ES-I3 (cell line): ENCODE results near the gene NUP50.

ENCODE experiments used
- H3K36me3 ChIP-seq: 2 replicates; pipeline ENCODE4 v1.6.1; 2013; ENCODE audit warnings: mild to moderate bottlenecking, low read length, control low read depth, moderate library complexity; ENCODE audit not compliant: insufficient read depth
- H3K4me1 ChIP-seq: 2 replicates; pipeline ENCODE4 v1.6.1; 2013; ENCODE audit warnings: mild to moderate bottlenecking, control low read depth, low read length; ENCODE audit not compliant: insufficient read depth
- H3K9ac ChIP-seq: 2 replicates; pipeline ENCODE4 v1.6.1; 2013; ENCODE audit warnings: low read depth, mild to moderate bottlenecking, low read length, moderate library complexity
- H3K9me3 ChIP-seq: 2 replicates; pipeline ENCODE4 v1.6.1; 2013; ENCODE audit warnings: mild to moderate bottlenecking, low read length, moderate library complexity; ENCODE audit not compliant: control insufficient read depth, insufficient read depth

The NUP50 gene, protein sequence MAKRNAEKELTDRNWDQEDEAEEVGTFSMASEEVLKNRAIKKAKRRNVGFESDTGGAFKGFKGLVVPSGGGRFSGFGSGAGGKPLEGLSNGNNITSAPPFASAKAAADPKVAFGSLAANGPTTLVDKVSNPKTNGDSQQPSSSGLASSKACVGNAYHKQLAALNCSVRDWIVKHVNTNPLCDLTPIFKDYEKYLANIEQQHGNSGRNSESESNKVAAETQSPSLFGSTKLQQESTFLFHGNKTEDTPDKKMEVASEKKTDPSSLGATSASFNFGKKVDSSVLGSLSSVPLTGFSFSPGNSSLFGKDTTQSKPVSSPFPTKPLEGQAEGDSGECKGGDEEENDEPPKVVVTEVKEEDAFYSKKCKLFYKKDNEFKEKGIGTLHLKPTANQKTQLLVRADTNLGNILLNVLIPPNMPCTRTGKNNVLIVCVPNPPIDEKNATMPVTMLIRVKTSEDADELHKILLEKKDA

DNA sequence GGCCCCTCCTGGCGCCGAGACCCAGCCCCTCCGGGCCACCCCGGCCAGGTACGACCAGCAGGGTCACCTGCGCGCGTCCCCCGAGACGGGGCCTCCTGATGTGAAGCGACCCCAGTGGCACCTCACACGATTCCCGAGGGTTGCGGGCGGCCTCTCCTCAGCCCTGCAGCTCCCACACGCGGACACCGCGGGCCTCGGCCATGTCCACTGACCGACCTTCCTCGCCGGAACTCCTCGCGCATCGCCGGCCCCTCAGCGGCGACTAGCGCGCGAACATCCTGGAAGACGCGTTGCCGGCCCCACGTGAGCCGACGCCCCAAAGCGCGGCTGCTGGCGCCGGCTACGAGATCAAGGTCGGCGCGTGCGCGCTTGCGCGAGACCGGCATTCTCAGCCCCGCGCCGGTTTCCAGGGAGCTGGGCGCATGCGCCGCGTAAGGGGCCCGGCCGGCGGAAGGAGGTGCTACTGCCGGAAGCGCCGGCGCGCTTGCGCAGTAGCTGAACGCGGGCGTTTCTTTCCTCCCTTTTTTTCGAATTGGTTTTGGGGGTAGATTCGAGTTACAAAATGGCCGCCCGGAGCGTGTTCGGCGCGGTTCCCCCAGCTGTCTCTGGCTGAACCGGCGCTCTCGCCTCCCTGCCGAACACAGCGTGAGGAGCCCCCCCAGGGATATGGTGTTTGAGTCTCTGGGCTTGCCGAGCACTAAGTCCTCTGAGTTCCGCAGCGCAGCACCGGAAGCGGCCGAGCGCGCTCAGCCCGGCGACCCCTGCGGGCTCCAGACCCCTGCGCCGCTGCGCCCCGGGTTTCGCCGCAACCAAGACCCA, at the start of gene NUP50:
Gene NUP50, plus strand, starts transcription at position 475 of the 819 bp plus-strand sequence. CDS start 4,253 bp downstream, outside the sequence.
- Histone ChIP-seq H3K36me3 (peaks cover 20% of the 10 kb centered on the region), H3K9ac (peak within 1 kb of the TSS; percentile 92), H3K9me3 (no peaks in the 10 kb centered on the region), H3K4me1 (peaks cover 27% of the 10 kb centered on the region)

DNA sequence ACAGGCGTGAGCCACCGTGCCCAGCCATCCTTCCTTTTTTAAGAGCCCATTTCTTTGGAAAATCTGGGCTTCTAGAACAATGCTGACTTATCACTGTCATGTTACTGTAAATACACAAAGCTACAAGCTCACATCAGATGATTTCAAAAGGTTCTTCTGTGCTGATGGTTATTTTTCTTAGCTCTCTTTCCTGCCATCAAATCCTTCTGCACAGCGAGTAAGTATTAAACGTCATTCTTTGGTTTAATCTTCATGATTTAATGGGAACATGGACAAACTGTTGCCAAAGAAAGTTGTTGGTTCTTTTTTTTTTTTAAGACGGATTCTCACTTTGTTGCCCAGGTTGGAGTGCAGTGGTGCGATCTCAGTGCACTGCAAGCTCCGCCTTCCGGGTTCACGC, 43.3 kb upstream of the NUP50 start:
- Histone ChIP-seq H3K9ac (no peak overlapping the region), H3K4me1 (peaks cover 5% of the 10 kb centered on the region; the same call in 1 of the 2 replicates), H3K9me3 (no peaks in the 10 kb centered on the region), H3K36me3 (no peaks in the 10 kb centered on the region)

DNA sequence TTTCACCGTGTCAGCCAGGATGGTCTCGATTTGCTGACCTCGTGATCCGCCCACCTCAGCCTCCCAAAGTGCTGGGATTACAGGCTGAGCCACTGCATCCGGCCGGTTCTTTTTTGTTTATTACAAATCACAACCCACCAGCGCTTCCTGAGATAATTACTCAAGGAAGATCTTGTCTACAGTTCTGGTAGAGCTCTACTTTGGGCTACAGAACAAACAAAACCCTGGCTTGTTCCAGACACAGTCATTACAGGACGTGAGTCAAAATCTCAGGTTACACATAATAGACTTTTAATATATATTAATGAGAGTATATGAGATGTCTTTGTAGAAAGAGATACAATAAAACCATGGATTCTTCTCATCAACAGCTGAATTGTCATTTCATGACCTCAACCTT, 42.8 kb upstream of the NUP50 start:
- Histone ChIP-seq H3K9me3 (no peaks in the 10 kb centered on the region), H3K4me1 (peaks cover 5% of the 10 kb centered on the region; the same call in 1 of the 2 replicates), H3K36me3 (no peaks in the 10 kb centered on the region), H3K9ac (no peak overlapping the region)

DNA sequence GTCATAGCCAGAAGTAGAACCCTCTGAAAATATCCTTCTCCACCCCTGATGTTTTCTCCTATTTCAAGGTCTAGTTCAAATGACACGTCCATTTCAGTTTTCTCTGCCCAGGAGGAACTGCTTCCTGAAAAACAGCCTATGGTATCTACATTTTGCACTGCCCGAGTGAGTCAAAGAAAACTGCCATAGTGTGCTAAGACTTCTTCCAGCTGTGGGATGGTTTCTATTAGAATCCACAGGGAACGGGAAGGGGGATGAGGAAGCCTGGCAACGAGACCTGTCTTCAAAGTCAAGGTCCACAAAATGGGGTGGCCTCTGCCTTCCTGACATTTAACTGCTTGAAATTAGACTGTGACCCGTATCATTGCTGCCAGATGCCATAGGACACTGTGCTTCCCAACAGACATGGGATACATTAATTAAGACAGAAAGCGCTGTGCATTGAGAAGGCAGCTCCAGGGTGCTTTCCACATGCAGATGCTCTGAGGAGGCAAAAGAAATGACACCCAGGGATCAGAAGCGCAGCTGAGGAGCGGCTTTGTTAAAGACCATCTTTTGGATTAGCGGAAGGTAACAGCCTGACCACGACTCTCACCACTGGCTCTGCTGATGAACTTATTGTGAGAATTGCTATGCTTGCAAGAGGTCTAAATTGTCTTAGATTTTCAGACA, 39.4 kb upstream of the NUP50 start:
- no peaks in the 10 kb centered on the region for H3K36me3 ChIP-seq
- no peak overlapping the region for H3K9ac ChIP-seq
- H3K9me3 ChIP-seq, result no peaks in the 10 kb centered on the region
- peaks cover 5% of the 10 kb centered on the region; the same call in 1 of the 2 replicates for H3K4me1 ChIP-seq

DNA sequence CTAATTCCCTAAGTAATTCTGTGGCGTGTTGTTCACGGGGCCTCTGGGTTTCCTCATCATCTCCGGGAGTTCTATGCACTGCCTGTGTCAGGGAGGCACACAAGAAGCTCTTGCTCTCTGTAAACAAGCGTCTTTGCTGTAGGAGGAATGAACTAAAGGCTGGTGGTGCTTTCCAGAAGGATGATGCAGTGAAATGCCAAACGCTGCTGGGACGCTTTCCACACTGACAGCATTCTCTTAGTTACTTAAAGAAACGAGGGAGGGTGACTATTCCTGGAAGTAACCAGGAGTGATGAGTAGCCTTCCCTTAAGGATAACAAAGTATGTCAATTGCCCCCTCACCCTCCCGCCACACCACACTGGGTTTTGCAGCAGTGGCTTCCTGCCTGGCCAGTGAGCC, 38.5 kb upstream of the NUP50 start:
- peaks cover 5% of the 10 kb centered on the region; the same call in 1 of the 2 replicates for H3K4me1 ChIP-seq
- no peaks in the 10 kb centered on the region for H3K36me3 ChIP-seq
- no peak overlapping the region for H3K9ac ChIP-seq
- H3K9me3 ChIP-seq, result no peaks in the 10 kb centered on the region

DNA sequence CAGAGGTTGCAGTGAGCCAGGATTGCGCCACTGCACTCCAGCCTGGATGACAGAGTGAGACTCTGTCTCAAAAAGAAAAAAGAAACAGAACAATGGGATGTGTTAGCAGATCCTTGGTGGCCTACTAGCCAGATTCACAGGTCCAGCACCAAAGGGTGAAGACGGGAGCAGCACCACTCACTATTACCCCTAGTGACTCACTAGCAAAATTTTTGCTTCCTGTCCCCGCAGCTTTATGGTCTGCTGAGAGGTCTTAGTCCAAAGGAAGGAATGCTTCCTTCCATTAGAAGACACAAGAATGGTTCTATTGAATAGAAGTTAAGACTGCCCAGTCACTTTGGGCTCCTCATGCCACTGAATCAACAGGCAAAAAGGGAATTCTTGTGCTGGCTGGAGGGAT, 35.9 kb upstream of the NUP50 start:
- Histone ChIP-seq H3K36me3 (0 out of 2 replicates have a peak, but pooled peaks cover 8% of the 10 kb centered on the region), H3K4me1 (peaks cover 5% of the 10 kb centered on the region; the same call in 1 of the 2 replicates), H3K9me3 (no peaks in the 10 kb centered on the region), H3K9ac (no peak overlapping the region)

DNA sequence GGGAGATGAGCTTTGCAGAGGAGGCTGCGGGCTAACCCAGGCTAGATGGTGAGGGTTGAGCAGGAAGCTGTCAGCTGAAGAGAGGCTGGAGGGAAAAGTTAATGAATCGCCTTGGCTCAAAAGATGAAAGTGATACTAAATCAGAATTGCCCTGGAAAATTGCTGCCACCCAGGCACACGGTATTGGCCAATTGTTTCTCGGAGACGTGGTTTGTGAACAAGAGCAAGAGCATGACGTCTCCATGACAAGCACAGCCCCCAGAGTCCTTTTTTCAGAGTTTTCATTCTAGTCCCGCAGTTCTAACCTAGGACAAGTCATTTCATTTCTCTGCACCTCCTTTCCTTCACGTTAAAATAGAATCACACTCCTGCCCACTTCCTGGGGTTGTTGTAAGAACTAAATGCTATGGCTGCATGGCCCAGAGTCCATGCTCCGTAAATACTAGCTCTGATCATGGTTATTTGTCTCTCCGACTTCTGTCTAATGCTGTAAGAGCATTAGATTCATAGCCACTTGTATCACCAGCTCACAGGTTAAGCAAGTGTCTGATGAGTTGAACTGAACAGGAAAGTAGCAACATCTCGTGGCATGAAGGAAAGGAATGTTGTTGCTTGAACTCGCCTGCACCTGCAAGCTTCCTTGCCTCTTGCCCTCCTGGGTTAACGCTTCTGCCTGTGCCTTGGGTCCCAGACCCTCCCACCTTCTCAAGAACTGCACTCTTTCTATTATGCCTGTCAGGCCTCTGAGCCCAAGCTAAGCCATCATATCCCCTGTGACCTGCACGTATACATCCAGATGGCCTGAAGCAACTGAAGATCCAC, 33.8 kb upstream of the NUP50 start:
- no peak overlapping the region for H3K9ac ChIP-seq
- H3K9me3 ChIP-seq, result 0 out of 2 replicates have a peak, but pooled peaks cover 3% of the 10 kb centered on the region
- H3K4me1 ChIP-seq, result peaks cover 5% of the 10 kb centered on the region; the same call in 1 of the 2 replicates
- H3K36me3 ChIP-seq, result peaks cover 19% of the 10 kb centered on the region

DNA sequence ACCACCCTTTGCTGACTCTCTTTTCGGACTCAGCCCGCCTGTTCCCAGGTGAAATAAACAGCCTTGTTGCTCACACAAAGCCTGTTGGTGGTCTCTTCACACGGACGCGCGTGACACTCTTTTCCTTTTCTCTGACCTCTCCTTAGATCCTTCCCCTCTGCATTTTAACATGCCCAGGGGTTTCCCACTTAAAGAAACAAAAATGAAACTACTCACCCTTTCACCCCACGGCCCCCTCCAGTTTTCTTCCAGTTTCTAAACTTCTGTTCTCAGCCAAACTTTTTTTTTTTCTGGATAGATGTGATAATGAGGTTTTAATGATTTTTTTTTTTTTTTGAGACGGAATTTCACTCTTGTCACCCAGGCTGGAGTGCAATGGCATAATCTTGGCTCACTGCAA, 32.8 kb upstream of the NUP50 start:
- Histone ChIP-seq H3K4me1 (no peaks in the 10 kb centered on the region), H3K36me3 (peaks cover 23% of the 10 kb centered on the region)

DNA sequence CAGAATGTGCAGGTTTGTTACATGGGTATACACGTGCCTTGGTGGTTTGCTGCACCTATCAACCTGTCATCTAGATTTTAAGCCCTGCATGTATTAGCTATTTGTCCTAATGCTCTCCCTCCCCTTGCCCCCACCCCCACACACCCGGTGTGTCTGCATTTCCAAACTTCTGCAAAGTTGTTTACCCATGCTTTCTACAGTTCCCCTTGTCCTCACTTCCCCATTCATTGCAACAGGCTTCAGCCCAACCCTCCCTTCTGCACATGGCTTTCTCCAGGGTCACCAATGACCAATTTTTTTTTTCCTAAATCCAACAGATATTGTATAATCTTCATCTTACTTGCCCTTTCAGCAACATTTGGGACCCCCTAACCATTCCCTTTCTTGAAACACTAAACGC, 32.0 kb upstream of the NUP50 start:
- Histone ChIP-seq H3K4me1 (no peaks in the 10 kb centered on the region), H3K9me3 (0 out of 2 replicates have a peak, but pooled peaks cover 6% of the 10 kb centered on the region), H3K36me3 (peaks cover 23% of the 10 kb centered on the region), H3K9ac (no peak overlapping the region)

More for the DNA sequence above, 32.8 kb upstream of the NUP50 start:
- Histone ChIP-seq H3K9me3 (0 out of 2 replicates have a peak, but pooled peaks cover 6% of the 10 kb centered on the region), H3K9ac (no peak overlapping the region)

DNA sequence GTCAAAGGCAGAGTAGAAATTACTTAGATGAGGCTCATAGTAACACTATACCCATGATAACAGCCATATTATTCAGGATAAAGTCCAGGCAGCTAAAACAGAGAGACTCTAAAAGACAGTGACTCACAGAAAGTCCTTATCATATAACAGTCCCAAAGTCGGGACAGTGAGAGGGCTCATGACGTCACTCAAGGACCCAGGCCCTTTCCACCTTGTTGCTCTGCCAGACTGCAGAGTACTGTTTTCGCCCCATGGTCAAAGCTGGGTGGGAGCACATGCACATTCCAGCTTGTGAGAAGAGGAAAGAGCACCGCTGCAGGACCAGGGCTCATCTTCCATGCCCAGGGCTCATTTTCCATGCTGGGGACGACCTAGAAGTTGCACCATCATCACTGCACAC, 29.4 kb upstream of the NUP50 start:
- Histone ChIP-seq H3K4me1 (no peaks in the 10 kb centered on the region), H3K36me3 (peaks cover 23% of the 10 kb centered on the region), H3K9me3 (0 out of 2 replicates have a peak, but pooled peaks cover 6% of the 10 kb centered on the region), H3K9ac (no peak overlapping the region)

DNA sequence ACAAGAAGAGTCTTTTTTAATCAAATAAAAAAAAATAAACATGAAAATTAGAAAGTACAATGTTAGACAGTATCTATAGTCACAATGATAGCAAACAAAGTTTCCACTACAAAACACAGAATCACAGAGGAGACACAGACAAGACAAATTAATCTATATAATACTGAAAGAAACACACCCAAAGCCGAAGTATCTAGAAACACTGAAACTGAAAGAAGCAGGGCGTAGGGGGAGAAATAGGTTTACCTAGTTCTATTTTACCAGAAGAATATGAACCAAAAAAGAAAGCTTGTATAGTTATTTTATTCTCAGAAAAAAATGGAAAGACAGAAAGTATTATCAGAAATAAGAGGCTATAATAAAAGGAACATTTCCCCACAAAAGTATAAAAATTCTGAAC, 27.1 kb upstream of the NUP50 start:
- no peaks in the 10 kb centered on the region for H3K4me1 ChIP-seq
- peaks cover 23% of the 10 kb centered on the region for H3K36me3 ChIP-seq
- H3K9ac ChIP-seq, result no peak overlapping the region
- H3K9me3 ChIP-seq, result 0 out of 2 replicates have a peak, but pooled peaks cover 6% of the 10 kb centered on the region

DNA sequence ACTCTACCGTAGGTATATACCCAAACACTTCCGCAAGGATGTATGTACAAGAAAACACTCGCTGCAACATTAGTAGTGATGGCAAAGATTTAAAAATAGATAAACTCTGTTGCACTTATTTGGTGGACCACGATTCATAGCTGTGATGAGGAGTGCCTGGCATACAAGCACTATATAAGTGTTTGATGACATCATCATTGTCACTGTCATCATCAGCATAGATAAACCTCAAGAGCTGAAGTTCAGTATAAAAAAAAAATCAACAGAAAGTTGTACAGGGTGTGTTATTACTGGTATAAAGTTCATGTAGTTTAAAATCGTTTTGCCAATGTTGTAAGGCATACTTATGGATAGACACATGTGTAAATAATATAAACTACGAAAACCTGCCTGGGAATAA, 24.0 kb upstream of the NUP50 start:
- Histone ChIP-seq H3K36me3 (peaks cover 7% of the 10 kb centered on the region; the same call in 1 of the 2 replicates), H3K9ac (no peak overlapping the region), H3K4me1 (no peaks in the 10 kb centered on the region), H3K9me3 (peaks cover 3% of the 10 kb centered on the region)

DNA sequence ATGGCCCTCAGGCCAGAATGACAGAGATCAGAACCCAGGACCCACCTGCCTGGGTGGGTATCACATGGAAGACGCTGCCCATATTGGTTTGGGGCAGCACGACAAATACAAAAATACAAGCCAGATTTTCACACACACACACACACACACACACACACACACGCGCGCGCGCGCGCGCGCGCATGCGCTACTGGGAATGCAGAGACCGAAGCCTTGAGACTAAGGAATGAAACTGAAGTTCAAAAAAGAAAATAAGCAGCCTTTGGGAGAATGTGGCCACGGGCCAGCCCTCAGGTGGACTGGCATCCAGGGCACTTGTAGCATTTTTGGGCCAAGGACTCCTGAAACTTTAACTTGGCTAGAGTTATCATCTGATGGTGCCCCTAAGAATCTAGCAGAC, 21.3 kb upstream of the NUP50 start:
- H3K4me1 ChIP-seq, result no peaks in the 10 kb centered on the region
- peaks cover 10% of the 10 kb centered on the region; the same call in 1 of the 2 replicates for H3K36me3 ChIP-seq
- no peaks in the 10 kb centered on the region; the same call in none of the 2 replicates for H3K9me3 ChIP-seq
- H3K9ac ChIP-seq, result no peak overlapping the region
